Stimulated activated CD8-positive, alpha-beta memory T cell treated with anti-CD3 and anti-CD28 coated beads, Interleukin-7, amount 100 ng/mL, for 1 hour (primary cell): Measurements from ENCODE around the gene YEATS2.

Experiments used
- DNase-seq, 2 donors: peaks; one replicate each; pipeline ENCODE4 v3.0.0-alpha.2; 2020; ENCODE audit warnings: low read depth in 2 of 2

The YEATS2 gene

GRCh38 chr3:183812761-183813445 lies 115.3 kb downstream of the YEATS2 start:
- DNase-seq = no peak

- no peak for DNase-seq
These were observed 116.6 kb downstream of the YEATS2 start for GRCh38 chr3:183814240-183814639.

- no peak for DNase-seq
These were observed 118.0 kb downstream of the YEATS2 start for GRCh38 chr3:183815563-183815940.

- DNase-seq = no peak
These were observed 118.4 kb downstream of the YEATS2 start for GRCh38 chr3:183815951-183816475.

GRCh38 chr3:183816681-183817510 lies 119.3 kb downstream of the YEATS2 start:
- DNase-seq = no peak

- DNase-seq = no peak
These were observed 120.0 kb downstream of the YEATS2 start for GRCh38 chr3:183817639-183818038.

DNA sequence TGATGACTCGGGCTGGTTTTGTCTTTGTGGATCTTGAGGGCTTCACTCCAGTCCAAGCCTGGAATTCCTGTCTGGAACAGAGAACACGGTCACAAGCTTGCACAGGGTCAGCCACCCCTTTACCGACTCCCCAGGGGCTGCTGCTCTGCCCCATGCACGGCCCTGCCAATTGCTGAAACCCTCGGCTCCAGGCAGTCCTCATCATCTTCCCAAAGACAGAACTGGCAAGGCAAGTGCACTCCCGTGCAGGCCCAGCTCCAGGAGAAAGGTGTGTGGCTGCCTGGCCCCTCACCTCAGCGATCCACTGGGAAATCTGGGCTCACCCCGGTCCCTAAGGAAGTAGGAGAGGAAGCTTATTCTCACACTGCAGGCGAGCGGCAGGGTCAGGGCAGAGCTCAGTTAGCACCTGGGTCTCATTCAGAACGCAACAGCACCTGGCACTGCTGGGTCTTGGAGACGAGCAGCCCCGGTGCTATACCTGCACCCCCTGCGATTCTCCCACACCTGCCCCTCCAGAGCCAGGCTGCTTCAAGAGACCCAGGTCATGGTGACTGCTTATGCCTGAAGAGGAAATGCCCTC lies 120.5 kb downstream of the YEATS2 start:
- no peak for DNase-seq

DNA sequence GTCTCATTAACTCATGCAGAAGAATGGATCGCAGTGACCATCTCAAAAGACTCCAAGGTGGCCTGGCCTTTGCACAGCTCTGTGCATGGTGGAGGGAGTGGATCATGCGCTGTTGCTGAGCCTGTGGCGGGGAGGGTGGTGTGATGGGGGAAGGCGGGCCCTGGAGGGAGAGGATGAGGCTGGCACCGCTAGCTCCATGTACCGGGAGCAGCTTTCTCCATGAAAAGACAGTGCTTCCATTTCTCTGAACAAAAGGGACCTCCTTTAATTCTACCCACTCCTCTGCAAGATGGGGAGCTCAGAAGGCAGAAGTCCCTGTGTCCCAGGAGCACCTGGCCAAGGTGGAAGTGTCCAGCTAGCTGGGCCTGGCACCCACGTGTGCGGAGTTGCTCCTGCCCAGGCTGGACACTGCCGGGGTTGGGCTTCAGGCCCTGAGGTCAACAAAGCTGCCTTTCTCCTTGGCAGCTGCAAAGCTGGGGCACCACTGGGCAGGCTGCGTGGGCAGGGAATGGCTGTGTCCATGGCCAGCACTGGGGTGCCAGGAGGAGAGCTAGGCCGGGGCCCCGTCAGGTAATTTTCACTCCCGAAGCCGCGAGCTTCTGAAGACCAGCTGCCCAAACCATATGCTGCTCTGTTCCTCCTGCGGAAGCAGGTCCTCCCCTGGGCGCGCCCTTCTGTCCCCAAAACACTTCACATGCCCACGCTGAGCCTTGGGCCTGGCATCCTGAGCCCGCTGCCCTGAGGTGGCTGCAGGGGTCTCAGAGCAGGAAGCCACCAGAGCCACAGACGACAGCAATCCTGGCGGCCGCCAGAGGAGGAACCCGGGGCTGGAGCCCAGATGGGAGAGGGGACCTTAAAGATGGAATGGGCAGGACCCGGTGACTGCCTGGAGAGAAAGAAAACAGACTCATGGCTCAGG lies 121.4 kb downstream of the YEATS2 start:
- no peak for DNase-seq

- no peak for DNase-seq
These were observed 122.2 kb downstream of the YEATS2 start for GRCh38 chr3:183819831-183820230.

DNA sequence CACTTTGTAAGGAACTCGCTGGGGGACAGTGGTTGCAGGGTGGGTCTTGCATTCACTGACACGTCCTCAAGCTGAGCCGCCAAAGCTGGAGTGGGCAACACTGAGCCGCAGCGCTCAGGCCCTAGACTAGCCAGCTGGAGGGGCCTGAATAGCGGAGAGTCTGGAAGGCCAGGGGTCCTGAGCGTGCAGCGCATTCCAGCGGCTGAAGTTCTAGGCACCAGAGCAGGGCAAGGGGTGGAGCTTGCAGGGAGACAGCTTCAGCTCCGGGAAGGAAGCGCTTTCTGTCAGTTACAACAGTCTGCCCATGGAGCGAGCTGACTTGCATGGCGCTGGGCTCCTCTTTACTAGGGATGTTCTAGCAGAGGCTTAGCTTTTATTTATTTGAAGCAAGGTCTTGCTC lies 125.0 kb downstream of the YEATS2 start:
- DNase-seq = no peak

- no peak for DNase-seq
These were observed 126.4 kb downstream of the YEATS2 start for GRCh38 chr3:183823963-183824362.

DNA sequence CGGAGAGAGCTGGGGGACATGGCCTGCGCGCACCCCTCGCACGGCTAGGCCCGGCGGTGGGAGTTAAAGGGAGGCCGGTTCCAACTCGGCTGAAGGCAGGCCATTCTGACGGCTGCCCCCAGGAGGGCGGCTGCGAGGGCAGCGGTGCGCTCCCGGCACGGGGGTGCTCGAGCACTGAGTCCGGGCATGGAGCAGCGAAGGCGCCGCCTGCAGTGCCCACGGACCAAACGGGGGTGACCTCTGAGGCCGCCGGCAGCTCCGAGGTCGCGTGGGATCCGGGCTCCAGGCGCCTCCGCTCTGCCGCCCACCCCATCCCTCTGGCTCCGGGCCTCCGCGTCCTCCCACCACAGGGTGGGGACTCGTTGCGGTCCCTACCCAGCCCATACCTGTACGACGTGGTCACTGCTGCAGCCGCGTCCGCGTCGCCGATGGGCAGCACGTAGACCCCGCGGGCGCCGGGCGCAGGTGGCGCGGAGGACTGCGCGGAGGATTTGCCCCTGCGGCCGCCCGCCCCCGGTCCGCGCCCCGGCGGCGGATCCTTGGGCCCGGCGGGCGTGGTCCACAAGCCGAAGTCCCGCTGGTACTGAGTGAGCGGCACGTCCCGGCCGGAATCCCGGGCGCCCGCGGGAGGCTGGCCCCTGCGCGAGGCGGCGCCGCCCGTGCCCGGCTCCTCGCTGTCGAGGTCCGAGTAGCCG lies 127.3 kb downstream of the YEATS2 start:
- no peak for DNase-seq

DNA sequence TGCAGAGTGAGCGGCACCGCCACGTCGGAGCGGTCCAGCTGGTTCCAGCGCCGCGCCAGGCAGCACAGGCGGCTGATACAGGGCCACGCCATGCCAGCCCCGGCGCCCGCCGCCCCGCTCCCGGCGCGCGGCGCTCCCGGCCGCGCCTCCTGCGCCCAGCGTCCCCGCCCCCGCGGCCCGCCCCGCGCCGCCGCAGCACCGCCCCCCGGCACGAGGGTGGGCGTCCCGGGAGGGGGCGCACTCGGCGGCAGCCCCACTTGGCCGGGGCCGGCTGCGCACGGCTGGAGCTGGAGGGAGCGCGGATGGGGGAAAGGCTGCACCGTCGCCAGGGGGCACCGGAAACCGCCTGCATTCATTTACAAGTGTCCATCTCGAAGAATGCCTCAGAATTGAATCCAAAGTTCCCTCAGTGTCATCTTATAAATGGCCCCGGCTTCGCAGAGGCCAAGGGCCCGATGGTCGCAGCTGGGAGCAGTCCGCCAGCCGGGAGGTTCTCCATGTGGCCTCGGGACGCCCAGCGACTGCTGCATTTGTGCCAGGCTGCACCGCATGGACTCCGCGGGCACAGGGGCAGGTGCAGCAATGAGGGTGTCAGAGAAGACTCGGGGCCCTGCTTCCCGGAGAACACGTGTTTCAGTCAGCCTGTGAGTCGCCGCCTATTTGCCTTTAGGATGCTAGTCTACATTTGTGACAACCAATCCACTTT lies 128.0 kb downstream of the YEATS2 start, which contains the start of gene MAP6D1:
Gene MAP6D1 (minus strand): TSS at position 122 of the 706 bp plus-strand sequence. CDS start 30 bp downstream, at position 92.
- DNase-seq = peak in 1 of 2 donors; percentile 22

- DNase-seq = no peak
These were observed 129.1 kb downstream of the YEATS2 start for GRCh38 chr3:183826448-183827250.

DNA sequence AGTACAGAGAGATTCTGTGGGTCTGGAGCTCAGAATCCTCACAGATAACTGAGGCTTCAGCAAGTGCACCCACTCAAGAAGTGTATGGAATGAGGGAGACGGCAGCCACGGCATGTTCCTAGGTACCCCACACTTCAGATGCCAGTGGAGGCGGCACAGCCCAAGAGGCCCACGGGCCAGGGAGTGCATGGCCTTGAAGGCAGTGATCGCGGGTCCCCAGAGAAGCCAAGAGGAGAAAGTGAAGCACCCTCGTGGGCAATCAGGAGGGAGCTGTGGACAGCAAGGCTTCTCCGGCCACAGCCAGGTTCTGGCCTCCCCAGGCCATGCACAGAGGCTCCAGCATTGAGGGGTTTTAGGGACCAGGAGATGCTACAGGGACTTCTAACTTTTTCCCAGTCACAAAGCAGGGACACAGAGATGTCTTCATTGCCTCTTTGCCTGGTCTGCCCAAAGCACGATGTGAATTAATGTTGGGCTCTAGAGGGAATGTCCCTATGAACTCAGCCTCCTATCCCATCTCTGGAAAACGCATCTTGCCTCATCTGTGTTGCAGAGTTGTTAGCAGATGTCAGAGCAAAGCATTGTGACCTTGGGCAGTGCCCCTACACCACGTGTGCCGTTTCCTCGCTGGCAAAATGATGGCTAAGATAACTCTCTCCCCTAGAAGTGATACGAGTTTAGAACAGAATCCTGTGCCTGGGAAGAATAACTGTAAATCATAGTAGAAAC lies 130.4 kb downstream of the YEATS2 start:
- no peak for DNase-seq

- DNase-seq = no peak
These were observed 130.9 kb downstream of the YEATS2 start for GRCh38 chr3:183828538-183828870.

DNA sequence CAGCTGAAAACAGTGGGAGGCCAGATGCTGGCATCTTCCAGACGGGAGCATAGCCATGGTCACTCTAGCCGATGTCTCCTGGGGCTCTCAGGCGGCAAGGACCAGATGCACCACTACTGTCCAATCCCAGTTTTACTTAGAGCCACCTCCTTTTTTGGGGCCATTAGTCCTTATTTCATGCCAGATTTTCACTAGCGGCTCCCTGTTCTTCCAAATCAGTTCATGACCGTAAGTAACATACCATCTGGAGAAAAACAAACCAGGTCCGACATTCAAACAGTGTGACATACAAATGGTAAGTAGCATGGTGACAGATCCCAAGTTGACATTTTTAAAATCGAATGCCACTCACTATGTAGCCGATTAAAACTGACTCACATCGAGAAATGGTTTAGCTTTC lies 131.9 kb downstream of the YEATS2 start:
- DNase-seq = no peak

GRCh38 chr3:183830187-183830586 lies 132.6 kb downstream of the YEATS2 start:
- no peak for DNase-seq

DNA sequence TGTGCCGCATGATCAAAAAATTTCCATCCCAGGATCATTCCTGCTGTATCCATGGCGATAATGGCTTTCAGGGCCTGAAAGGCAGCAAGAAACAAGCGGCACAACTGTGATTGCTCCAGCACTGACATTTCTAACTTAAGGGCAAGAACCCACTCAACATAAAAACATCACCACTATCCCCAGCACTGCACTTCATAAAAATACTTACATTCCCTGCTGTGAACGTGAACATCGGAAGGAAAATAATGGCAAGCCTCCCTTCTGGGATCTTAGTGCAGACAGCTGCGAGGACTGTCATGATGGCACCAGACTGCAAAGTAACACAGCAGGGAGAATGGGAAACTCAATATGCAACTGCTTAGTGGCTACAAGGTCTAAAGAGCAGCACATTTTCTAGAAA lies 135.9 kb downstream of the YEATS2 start:
- no peak for DNase-seq
